K562 (cell line): ENCODE results near the gene OR51B5. TPM values are rescaled to one million over a fixed set of nuclear protein-coding genes. Genes with fewer than 3 reads are reported as not detected.
"Not testable (repeated sequence)": the region's sequence is repeated elsewhere in the genome, so short reads cannot be mapped to it uniquely, and the experiment has no call there.

ENCODE experiments used
- ATAC-seq: fragments of 200-7000 bp; cut with Tn5 transposase; 3 replicates; pipeline ENCODE4 v1.9.1; 2020; ENCODE audit warnings: moderate library complexity
- BruUV-seq: library from RNA; stranded (reverse); fragments of 400-500 nt; replicated peaks from 2 replicates; lab custom pipeline; 2021; lab: Mats Ljungman, UMichigan
- CTCF ChIA-PET: fragments of 300-600 bp; formaldehyde crosslinking; extraction: SDS; loops from one replicate; lab custom pipeline; 2021; ENCODE audit warnings: low intra/inter-chr PET ratio; lab: Yijun Ruan, JAX
- POLR2A ChIA-PET: fragments of 300-600, 350-650 bp; sonication (Branson Sonifier 250); formaldehyde crosslinking; extraction: SDS; loops from one replicate; lab custom pipeline; 2021; ENCODE audit warnings: antibody characterized with exemption, inconsistent platforms; lab: Yijun Ruan, JAX
- DNase-seq, 4 experiments: peaks; one replicate each; pipeline versions ENCODE4 v3.0.0 to v3.0.0-alpha.2; 2011 to 2018; ENCODE audit warnings: low spot score in 3 of 4, mixed read lengths in 3 of 4; ENCODE audit errors: extremely low read depth in 1 of 4
- FAIRE-seq: peaks from 2 replicates; lab custom pipeline; 2011; peaks lifted over from hg19 to GRCh38; lab: Jason Lieb, UNC
- H2AFZ ChIP-seq: 2 replicates; pipeline ENCODE4 v1.6.0; 2011; ENCODE audit warnings: low read depth, low read length, control low read depth, inconsistent platforms
- H3K27ac ChIP-seq: fragments of 200-600 bp; 3 replicates; pipeline ENCODE4 v1.8.0; 2011; ENCODE audit warnings: low read depth, mild to moderate bottlenecking, control low read depth, inconsistent platforms, low read length, moderate library complexity, mixed read lengths; ENCODE audit errors: extremely low read depth
- H3K27me3 ChIP-seq, 2 experiments: fragments of 300-600 bp in 1 of 2; 2 replicates in 1 of 2; 3 replicates in 1 of 2; pipeline versions ENCODE4 v1.6.0 to v1.8.0; 2011; ENCODE audit warnings: inconsistent platforms in 2 of 2, low read length in 2 of 2, mild to moderate bottlenecking in 1 of 2, mixed read lengths in 1 of 2, moderate library complexity in 1 of 2; ENCODE audit not compliant: control insufficient read depth in 2 of 2, insufficient read depth in 2 of 2
- H3K36me3 ChIP-seq: fragments of 300-600 bp; 3 replicates; pipeline ENCODE4 v1.8.0; 2011; ENCODE audit warnings: mild to moderate bottlenecking, low read length, inconsistent platforms; ENCODE audit not compliant: control insufficient read depth, insufficient read depth
- H3K4me1 ChIP-seq, 2 experiments: fragments of 200-600 bp in 1 of 2; replicated peaks in 1 of 2; 2 replicates in 1 of 2; 3 replicates in 1 of 2; pipeline versions ENCODE4 v1.5.1 to v1.8.0; 2011; ENCODE audit warnings: inconsistent platforms in 2 of 2, low read length in 2 of 2, mild to moderate bottlenecking in 1 of 2, mixed read lengths in 1 of 2, moderate library complexity in 1 of 2; ENCODE audit not compliant: control insufficient read depth in 2 of 2, insufficient read depth in 2 of 2
- H3K4me2 ChIP-seq: 2 replicates; pipeline ENCODE4 v1.6.1; 2011; ENCODE audit warnings: low read length, control low read depth, inconsistent platforms, mixed read lengths; ENCODE audit not compliant: insufficient read depth
- H3K4me3 ChIP-seq: fragments of 200-600 bp; sonication (generic), shearing (Covaris generic); 2 replicates; pipeline ENCODE4 v1.5.1; 2016; ENCODE audit warnings: control low read depth, inconsistent platforms
- H3K79me2 ChIP-seq: fragments of 200-600 bp; 3 replicates; pipeline ENCODE4 v1.8.0; 2011; ENCODE audit warnings: low read length, inconsistent platforms; ENCODE audit not compliant: control insufficient read depth, insufficient read depth
- H3K9ac ChIP-seq, 2 experiments: 2 replicates each; pipeline versions ENCODE4 v1.6.0 to v1.6.1; 2011; ENCODE audit warnings: low read depth in 2 of 2, low read length in 2 of 2, control low read depth in 1 of 2, inconsistent platforms in 1 of 2, mild to moderate bottlenecking in 1 of 2, mixed read lengths in 1 of 2; ENCODE audit not compliant: insufficient read depth in 1 of 2
- H3K9me1 ChIP-seq: one replicate; pipeline ENCODE4 v1.6.0; 2011; ENCODE audit warnings: inconsistent platforms, mild to moderate bottlenecking, low read length, moderate library complexity; ENCODE audit not compliant: control insufficient read depth, insufficient read depth
- H3K9me3 ChIP-seq: replicated peaks from 2 replicates; pipeline ENCODE4 v1.5.1; 2011; ENCODE audit warnings: low read depth, low read length, inconsistent platforms; ENCODE audit not compliant: control insufficient read depth, insufficient read depth
- H4K20me1 ChIP-seq: replicated peaks from 2 replicates; pipeline ENCODE4 v1.6.1; 2011; ENCODE audit warnings: low read length, inconsistent platforms, mixed read lengths; ENCODE audit not compliant: control insufficient read depth, insufficient read depth
- AFF1 ChIP-seq, 2 experiments: fragments of 450-650 bp; IDR thresholded peaks; 2 replicates each; pipeline ENCODE4 v1.6.1; 2018; ENCODE audit warnings: mild to moderate bottlenecking in 2 of 2, low read depth in 1 of 2; ENCODE audit not compliant: partially characterized antibody in 2 of 2
- CBFA2T3 ChIP-seq: fragments of 450-650 bp; IDR thresholded peaks from 2 replicates; pipeline ENCODE4 v1.6.1; 2017
- DPF2 ChIP-seq: fragments of 450-650 bp; IDR thresholded peaks from 2 replicates; pipeline ENCODE4 v1.6.1; 2016
- SIN3B ChIP-seq: fragments of 450-650 bp; IDR thresholded peaks from 2 replicates; pipeline ENCODE4 v1.6.1; 2017; ENCODE audit warnings: low read depth, mild to moderate bottlenecking, moderate library complexity
- ZNF717 ChIP-seq: fragments of 250-450 bp; sonication (Bioruptor Pico); IDR thresholded peaks from 2 replicates; pipeline ENCODE4 v1.5.0; 2021
- ZNF76 ChIP-seq: fragments of 250-450 bp; sonication (Bioruptor Pico); IDR thresholded peaks from 2 replicates; pipeline ENCODE4 v1.4.0; 2020; ENCODE audit warnings: mild to moderate bottlenecking, moderate library complexity, borderline replicate concordance
- WGBS: fragments of 100-300 bp; shearing (Covaris generic); methylation state at CpG from one replicate; pipeline ENCODE4 v1.1.6; 2016; ENCODE audit warnings: low coverage, mixed read lengths; ENCODE audit not compliant: insufficient coverage; ENCODE audit errors: missing lambda C conversion rate; 5-methylcytosine and 5-hydroxymethylcytosine counted together
- in situ Hi-C: fragments of 300-500 bp; cut with MboI; formaldehyde crosslinking; loops from 4 replicates; pipeline ENCODE4 v1.15.0; 2018; ENCODE audit warnings: inconsistent platforms, mixed read lengths
- intact Hi-C: fragments of 100-400 bp; cut with micrococcal nuclease; formaldehyde crosslinking; loops from 2 replicates; pipeline ENCODE4 v1.14.2; 2022
- polyA plus RNA-seq, 8 experiments: library from polyadenylated mRNA; depleted of rRNA in 4 of 8; stranded (reverse) in 5 of 8; unstranded in 3 of 8; fragments of >200 nt; fragmentation: Nextera tagmentation in 2 of 8; fragmentation: Illumina TruSeq in 1 of 8; extraction: Ambion mirVana in 2 of 8; extraction: Trizol in 1 of 8; gene quantifications; 2 replicates each; pipeline versions ENCODE4 v1.2.1 to v1.2.3, GENCODE V29; 2011 to 2014; ENCODE audit warnings: inconsistent platforms in 1 of 8, missing spikeins in 1 of 8
- total RNA-seq, 7 experiments: library from RNA; depleted of rRNA in 6 of 7; stranded (reverse); fragments of >200 nt in 6 of 7; fragmentation: Illumina TruSeq in 2 of 7; extraction: Trizol in 2 of 7; gene quantifications; 2 replicates each; pipeline versions ENCODE4 v1.2.1 to v1.2.3, GENCODE V29; 2011 to 2021; ENCODE audit warnings: low replicate concordance in 1 of 7

Gene OR51B5
- total and polyA plus RNA-seq, 9 of the 15 experiments (the other 6 are each of a cell fraction or from before 2014, with no cell fraction given) = 81.2 to 176 (median 113) TPM

- H3K9me1 ChIP-seq = no peaks in the 10 kb centered on the region
- no peak overlapping the region for H3K27ac ChIP-seq
- no peak overlapping the region for H3K9ac ChIP-seq
- no peak overlapping the region for H3K4me3 ChIP-seq
- TF ChIP-seq ZNF76 (CRISPR knock-in tag) (no peak), DPF2 (no peak), CBFA2T3 (no peak), ZNF717 (no peak), SIN3B (no peak)
- TF ChIP-seq, all 486 proteins: peak for 0
- ChIA-PET POLR2A (no interaction called here), CTCF (no interaction called here)
- Histone ChIP-seq H4K20me1 (no peaks in the 10 kb centered on the region), H3K4me1 (peaks cover 0 to 20% of the 10 kb centered on the region in 2 experiments; a peak in 2 of 5 replicates), H3K27me3 (no peaks in the 10 kb centered on the region), H3K9me3 (no peaks in the 10 kb centered on the region), H2AFZ (no peak overlapping the region), H3K4me2 (no peak overlapping the region), H3K36me3 (peaks cover 71% of the 10 kb centered on the region), H3K79me2 (no peaks in the 10 kb centered on the region; the same call in 2 of the 3 replicates)
- intact Hi-C loops = no loop called here
- in situ Hi-C loops = no loop called here
- BruUV-seq = no TSS peak
- 100% methylated on average over 1 of the region's 1 CpG for WGBS
- DNase-seq = no peak
- FAIRE-seq = no peak
- no peak for ATAC-seq
Measured at GRCh38 chr11:5339771-5340322, 3.5 kb downstream of the OR51B5 start.

- POLR2A ChIA-PET = interaction anchor here (0.6 kb wide), 1 partner anchor 13 kb away, joined by 3 read pairs; no protein-coding TSS in a partner anchor
- 67% methylated on average over 1 of the region's 1 CpG for WGBS
- FAIRE-seq, H3K4me2 ChIP-seq, H2AFZ ChIP-seq, intact Hi-C loops, CTCF ChIA-PET, DNase-seq, H3K9me3 ChIP-seq, H3K27ac ChIP-seq, H4K20me1 ChIP-seq, H3K27me3 ChIP-seq, BruUV-seq, H3K4me3 ChIP-seq, ATAC-seq, H3K9me1 ChIP-seq, H3K9ac ChIP-seq, H3K79me2 ChIP-seq, in situ Hi-C loops: not testable (repeated sequence)
- peaks cover 47% of the 10 kb centered on the region for H3K36me3 ChIP-seq
- peak in 1 of 2 experiments; percentile 58 for TF ChIP-seq AFF1 (IDR thresholded peaks at IDR 0.05; ENCODE audit: low read depth in 1 of 2, partially characterized antibody in 2 of 2)
- peaks cover 0 to 28% of the 10 kb centered on the region in 2 experiments; a peak in 2 of 5 replicates for H3K4me1 ChIP-seq
Measured at GRCh38 chr11:5337253-5337652, 6.1 kb downstream of the OR51B5 start.
